Effector memory CD4-positive, alpha-beta T cell (primary cell): ENCODE data around the gene PBX1.

Experiments
- DNase-seq, 3 donors: peaks; one replicate each; pipeline ENCODE4 v3.0.0-alpha.2; 2020
- H3K27ac ChIP-seq: 2 replicates; pipeline ENCODE4 v1.7.0; 2013; ENCODE audit warnings: mild to moderate bottlenecking, low read length, moderate library complexity; ENCODE audit not compliant: insufficient read depth, poor library complexity, severe bottlenecking
- H3K27me3 ChIP-seq: replicated peaks from 2 replicates; pipeline ENCODE4 v1.7.0; 2013; ENCODE audit warnings: mild to moderate bottlenecking, low read length; ENCODE audit not compliant: insufficient read depth, control insufficient read depth, poor library complexity, severe bottlenecking
- H3K36me3 ChIP-seq: 2 replicates; pipeline ENCODE4 v1.7.0; 2013; ENCODE audit warnings: mild to moderate bottlenecking, low read length, moderate library complexity; ENCODE audit not compliant: control insufficient read depth, insufficient read depth
- H3K4me1 ChIP-seq: 2 replicates; pipeline ENCODE4 v1.7.0; 2013; ENCODE audit warnings: low read length, mild to moderate bottlenecking; ENCODE audit not compliant: control insufficient read depth, insufficient read depth, poor library complexity, severe bottlenecking
- H3K4me3 ChIP-seq: 2 replicates; pipeline ENCODE4 v1.7.0; 2013; ENCODE audit warnings: low read length, low read depth, mild to moderate bottlenecking; ENCODE audit not compliant: insufficient read depth, poor library complexity, severe bottlenecking
- H3K9me3 ChIP-seq: 2 replicates; pipeline ENCODE4 v1.7.0; 2013; ENCODE audit warnings: mild to moderate bottlenecking, low read length, moderate library complexity; ENCODE audit not compliant: control insufficient read depth

PBX1 gene

DNA sequence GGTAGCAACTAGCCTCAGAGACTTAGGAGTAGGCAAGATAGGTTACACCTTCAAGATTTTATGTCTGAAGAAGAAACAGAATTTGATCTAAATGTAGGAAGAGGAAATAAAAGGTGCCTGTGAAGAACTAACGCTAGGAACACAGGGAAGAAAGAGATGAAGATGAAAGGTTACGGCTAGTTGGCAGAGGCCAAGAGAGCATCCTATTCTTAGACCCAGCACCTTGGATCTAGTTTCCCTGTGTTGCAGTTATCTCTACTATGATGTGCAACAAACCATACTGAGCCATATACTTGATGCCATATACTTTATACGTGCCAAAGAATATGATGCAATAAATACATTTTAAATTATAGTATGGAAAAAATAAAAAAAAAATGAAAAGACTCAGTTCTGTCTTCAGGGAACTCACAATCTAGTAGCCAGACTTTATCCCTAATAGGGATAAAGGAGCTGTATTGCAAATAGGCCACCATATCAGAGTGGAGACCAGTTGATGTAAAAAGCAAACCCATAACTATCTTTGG, 181.1 kb downstream of the PBX1 start:
- no peaks in the 10 kb centered on the region for H3K9me3 ChIP-seq
- H3K36me3 ChIP-seq = no peaks in the 10 kb centered on the region
- no peaks in the 10 kb centered on the region for H3K27me3 ChIP-seq
- no peak overlapping the region for H3K4me3 ChIP-seq
- H3K27ac ChIP-seq = no peak overlapping the region
- no peak for DNase-seq
- no peaks in the 10 kb centered on the region for H3K4me1 ChIP-seq

DNA sequence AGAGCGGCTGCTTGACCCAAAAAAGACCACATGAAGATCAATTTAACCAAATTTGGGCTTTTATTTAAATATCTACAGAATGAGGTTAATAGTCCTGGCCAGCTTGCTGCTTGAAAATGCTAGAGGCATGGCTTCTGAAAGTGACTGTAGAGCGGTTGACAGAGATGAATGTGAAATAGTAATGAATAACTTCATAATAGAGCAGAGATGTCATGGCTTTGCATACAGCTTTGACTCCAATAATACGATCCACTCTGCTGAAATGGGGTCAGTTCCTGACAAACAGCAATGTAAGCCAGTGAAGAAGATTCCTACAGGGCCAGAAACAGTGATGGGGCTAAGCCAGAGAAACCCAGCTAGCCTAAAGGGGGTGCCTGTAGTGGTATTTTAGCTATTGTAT, 183.8 kb downstream of the PBX1 start:
- Histone ChIP-seq H3K36me3 (no peaks in the 10 kb centered on the region), H3K27ac (no peak overlapping the region), H3K4me1 (no peaks in the 10 kb centered on the region), H3K27me3 (no peaks in the 10 kb centered on the region), H3K4me3 (no peak overlapping the region), H3K9me3 (no peaks in the 10 kb centered on the region)
- DNase-seq = no peak

DNA sequence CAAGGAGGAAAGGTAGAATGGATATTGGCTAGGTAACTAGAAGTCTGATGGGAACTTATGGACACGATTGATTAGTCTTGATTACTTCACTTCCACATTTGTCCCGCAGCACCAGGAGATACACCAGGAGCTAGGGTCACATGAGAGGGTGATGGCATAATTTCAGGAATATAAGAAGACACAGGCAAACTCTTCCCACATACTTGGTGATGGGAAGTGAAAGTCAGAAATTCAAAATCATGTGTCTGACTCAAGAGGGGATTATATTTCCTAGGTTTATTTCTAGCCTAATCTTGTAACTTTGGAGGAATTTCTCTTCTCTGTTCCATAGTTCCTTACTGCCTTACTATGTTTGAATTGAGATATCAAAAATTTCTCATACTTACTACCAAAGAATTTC, 185.0 kb downstream of the PBX1 start:
- no peaks in the 10 kb centered on the region for H3K9me3 ChIP-seq
- DNase-seq = no peak
- no peaks in the 10 kb centered on the region for H3K4me1 ChIP-seq
- H3K4me3 ChIP-seq = no peak overlapping the region
- H3K36me3 ChIP-seq = no peaks in the 10 kb centered on the region
- no peak overlapping the region for H3K27ac ChIP-seq
- no peaks in the 10 kb centered on the region for H3K27me3 ChIP-seq

DNA sequence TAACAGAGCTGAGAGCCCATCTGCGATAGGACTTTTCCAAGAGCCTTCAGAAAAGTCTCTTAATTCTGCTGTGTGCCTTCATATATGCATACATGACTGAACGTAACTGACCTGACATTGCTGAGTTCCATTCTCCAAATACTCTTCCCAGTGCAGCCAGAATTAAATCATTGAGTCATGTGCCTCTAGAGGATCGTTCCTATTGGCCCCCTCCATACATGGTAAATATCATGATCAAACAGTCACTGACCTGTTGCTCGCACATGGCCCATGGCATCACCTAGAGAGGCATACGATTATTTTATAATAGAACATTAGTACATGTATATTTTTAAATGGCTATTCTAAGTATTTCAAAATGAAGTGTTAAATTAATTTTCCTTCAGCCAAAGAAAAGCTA, 186.8 kb downstream of the PBX1 start:
- no peak overlapping the region for H3K4me3 ChIP-seq
- no peaks in the 10 kb centered on the region for H3K36me3 ChIP-seq
- no peak overlapping the region for H3K27ac ChIP-seq
- DNase-seq = no peak
- no peaks in the 10 kb centered on the region for H3K4me1 ChIP-seq
- H3K27me3 ChIP-seq = no peaks in the 10 kb centered on the region
- no peaks in the 10 kb centered on the region for H3K9me3 ChIP-seq

DNA sequence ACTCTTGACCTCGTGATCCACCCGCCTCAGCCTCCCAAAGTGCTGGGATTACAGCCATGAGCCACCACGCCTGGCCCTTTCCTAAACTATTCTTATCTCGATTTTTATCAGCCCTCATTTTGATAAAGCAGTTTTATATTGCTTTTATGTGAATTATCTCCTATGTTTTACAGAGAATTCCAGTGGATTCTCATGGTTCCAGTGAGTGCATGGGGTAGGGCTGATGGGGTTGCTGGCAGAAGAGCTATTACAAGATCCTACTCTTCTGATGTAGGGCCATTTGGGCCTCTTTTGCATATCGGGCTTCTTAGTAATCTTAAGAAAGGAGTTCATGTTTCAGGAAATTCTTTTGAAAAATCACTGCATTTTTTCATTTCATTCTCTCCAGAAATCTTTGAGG, 187.6 kb downstream of the PBX1 start:
- H3K36me3 ChIP-seq = no peaks in the 10 kb centered on the region
- no peak overlapping the region for H3K4me3 ChIP-seq
- H3K9me3 ChIP-seq = no peaks in the 10 kb centered on the region

DNA sequence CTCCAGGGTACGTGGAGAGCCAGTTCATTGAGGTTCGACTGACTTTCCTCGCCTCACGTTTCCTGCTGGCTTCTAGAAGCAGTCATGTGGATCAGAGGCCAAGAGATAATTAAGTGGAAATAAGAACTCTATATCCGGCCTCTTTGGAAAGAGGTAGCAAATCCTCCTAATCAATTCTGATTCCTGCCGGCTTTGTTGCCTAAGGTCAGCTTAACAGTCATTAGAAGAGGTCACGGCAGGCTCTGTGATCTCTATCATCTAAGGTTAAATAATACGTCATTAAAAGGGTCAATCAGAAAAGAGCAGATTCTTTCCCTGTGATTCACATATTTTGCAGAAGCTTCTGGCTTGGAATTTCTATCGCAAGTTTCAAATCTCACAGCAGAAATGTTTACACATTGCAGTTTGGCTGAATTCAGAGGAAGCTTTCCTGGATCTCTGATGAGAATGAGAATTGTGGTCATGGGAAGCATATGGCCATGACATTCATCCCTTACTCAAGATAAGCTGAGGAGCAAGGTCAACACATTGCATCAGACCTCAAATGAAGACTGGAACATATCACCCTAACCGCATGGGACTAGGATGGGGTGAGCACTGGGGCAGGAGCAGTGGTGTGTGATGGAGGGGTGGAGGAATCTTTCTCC, 189.4 kb downstream of the PBX1 start:
- Histone ChIP-seq H3K27me3 (no peaks in the 10 kb centered on the region), H3K9me3 (no peaks in the 10 kb centered on the region), H3K4me3 (no peak overlapping the region), H3K36me3 (no peaks in the 10 kb centered on the region), H3K27ac (no peak overlapping the region), H3K4me1 (no peaks in the 10 kb centered on the region)
- no peak for DNase-seq

More for the DNA sequence above, 187.6 kb downstream of the PBX1 start:
- DNase-seq = no peak
- Histone ChIP-seq H3K4me1 (no peaks in the 10 kb centered on the region), H3K27me3 (no peaks in the 10 kb centered on the region), H3K27ac (no peak overlapping the region)

DNA sequence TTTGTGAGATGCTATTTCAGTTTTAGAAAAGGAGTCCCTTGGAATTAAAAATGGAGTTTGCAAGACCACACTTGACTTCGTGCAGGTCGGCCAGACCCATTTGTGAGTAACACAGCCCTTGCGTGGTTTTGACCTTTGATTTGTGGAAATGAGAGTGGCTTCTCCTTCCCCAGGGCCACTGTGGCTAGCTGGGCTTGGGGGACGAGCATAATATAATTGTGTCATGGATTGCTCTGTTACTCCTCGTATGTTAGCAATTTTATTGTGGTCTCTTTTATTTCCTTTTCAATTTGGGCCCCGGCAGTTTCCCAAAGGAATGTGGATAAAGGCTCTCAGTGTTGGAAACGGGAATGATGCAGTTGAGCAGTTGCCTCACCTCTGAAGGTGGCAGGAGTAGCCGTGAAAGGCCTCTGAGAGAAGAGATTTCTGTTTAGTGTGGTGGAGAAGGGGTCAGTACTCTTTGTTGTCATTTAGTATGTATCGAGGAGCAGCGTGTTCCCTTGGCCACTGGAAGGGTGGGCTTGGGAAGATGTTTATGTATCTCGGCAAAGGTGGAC, 194.6 kb downstream of the PBX1 start:
- Histone ChIP-seq H3K4me3 (no peak overlapping the region), H3K9me3 (no peaks in the 10 kb centered on the region), H3K27ac (no peak overlapping the region), H3K36me3 (no peaks in the 10 kb centered on the region), H3K27me3 (no peaks in the 10 kb centered on the region), H3K4me1 (no peaks in the 10 kb centered on the region)
- DNase-seq = no peak

DNA sequence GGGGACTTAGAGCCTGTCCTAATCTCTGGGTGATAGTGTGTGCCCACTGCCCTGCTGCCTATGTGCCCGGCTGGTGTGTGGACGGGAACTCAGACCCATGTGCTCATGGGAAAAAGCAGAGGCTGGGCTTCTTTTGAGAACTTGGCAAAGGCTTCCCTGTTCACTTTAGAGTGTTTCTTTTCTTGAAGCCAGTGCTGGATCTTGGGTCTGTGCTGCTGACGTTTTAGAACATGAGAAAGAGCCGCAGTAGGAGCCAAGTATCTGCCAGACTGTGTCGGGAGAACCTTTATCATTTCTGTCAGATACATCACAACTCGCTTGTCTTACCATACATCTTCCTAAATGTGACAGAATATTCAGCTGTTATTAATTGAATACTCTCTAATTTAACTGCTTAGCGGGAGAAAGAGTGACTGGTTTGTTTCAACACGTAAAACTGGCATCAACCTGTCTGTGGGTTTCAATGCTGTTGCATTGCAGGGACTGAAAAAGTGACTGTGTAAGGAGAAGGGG, 195.2 kb downstream of the PBX1 start:
- no peaks in the 10 kb centered on the region for H3K4me1 ChIP-seq
- H3K27me3 ChIP-seq = no peaks in the 10 kb centered on the region
- H3K9me3 ChIP-seq = no peaks in the 10 kb centered on the region
- DNase-seq = no peak
- H3K27ac ChIP-seq = no peak overlapping the region
- no peaks in the 10 kb centered on the region for H3K36me3 ChIP-seq
- no peak overlapping the region for H3K4me3 ChIP-seq

DNA sequence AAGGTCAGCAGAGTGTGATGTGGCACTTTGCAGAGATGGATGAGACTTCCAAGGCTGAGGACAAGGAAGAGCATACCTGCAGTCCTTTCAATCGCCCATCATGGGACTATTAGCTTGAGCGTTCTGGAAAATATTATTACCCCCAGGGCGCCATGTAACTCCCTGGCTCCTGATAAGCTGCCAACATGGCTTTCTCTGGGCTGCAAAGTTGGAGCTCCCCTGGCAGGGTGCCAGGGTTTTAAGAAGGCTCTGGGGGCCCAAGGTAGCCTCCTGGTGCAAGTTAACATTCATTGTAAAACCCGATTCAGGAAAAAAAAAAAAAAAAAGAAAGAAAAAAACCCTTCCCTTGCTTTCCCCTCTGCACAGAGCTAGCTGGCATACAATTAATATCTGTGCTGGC, 196.7 kb downstream of the PBX1 start:
- Histone ChIP-seq H3K27me3 (no peaks in the 10 kb centered on the region), H3K36me3 (no peaks in the 10 kb centered on the region), H3K27ac (no peak overlapping the region), H3K4me3 (no peak overlapping the region), H3K9me3 (no peaks in the 10 kb centered on the region), H3K4me1 (no peaks in the 10 kb centered on the region)
- no peak for DNase-seq

DNA sequence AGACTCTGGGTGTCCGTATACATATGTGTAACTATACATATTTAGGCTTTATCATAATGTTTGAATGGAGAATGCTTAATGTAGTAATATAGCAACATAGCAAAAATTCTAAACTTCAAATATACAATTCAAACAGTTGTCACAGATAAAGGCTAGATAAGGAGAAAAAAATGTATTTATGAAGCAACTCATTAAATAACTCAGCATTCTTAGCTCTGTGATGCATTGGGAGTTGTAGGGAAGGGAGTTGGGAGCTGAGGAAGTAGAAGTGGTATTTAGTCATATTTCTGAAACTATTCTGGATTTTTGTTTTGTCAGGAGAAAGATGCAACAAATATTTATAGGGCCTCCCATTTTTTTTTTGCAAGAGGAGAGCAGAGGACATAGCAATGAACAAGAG, 197.8 kb downstream of the PBX1 start:
- H3K27me3 ChIP-seq = no peaks in the 10 kb centered on the region
- no peak overlapping the region for H3K4me3 ChIP-seq
- H3K9me3 ChIP-seq = no peaks in the 10 kb centered on the region
- no peaks in the 10 kb centered on the region for H3K36me3 ChIP-seq
- H3K27ac ChIP-seq = no peak overlapping the region
- no peaks in the 10 kb centered on the region for H3K4me1 ChIP-seq
- no peak for DNase-seq
